SU-DHL-6 (cell line): Measurements from ENCODE around the gene FZD7.

Experiments used
- EZH2phosphoT487 ChIP-seq: fragments of 200-600 bp; sonication (generic), shearing (Covaris generic); conservative IDR thresholded peaks from 2 replicates; pipeline ENCODE4 v1.6.1; 2018; ENCODE audit warnings: mild to moderate bottlenecking, antibody characterized with exemption, low read length, moderate library complexity, mixed read lengths
- TF ChIP-seq, protein P1 (sequence below): fragments of 200-600 bp; sonication (generic); IDR thresholded peaks from one replicate; pipeline ENCODE4 v1.5.1; 2017; ENCODE audit warnings: antibody characterized with exemption, mild to moderate bottlenecking, low read length, moderate library complexity; ENCODE audit not compliant: insufficient read depth, poor library complexity, severe bottlenecking

DNA sequence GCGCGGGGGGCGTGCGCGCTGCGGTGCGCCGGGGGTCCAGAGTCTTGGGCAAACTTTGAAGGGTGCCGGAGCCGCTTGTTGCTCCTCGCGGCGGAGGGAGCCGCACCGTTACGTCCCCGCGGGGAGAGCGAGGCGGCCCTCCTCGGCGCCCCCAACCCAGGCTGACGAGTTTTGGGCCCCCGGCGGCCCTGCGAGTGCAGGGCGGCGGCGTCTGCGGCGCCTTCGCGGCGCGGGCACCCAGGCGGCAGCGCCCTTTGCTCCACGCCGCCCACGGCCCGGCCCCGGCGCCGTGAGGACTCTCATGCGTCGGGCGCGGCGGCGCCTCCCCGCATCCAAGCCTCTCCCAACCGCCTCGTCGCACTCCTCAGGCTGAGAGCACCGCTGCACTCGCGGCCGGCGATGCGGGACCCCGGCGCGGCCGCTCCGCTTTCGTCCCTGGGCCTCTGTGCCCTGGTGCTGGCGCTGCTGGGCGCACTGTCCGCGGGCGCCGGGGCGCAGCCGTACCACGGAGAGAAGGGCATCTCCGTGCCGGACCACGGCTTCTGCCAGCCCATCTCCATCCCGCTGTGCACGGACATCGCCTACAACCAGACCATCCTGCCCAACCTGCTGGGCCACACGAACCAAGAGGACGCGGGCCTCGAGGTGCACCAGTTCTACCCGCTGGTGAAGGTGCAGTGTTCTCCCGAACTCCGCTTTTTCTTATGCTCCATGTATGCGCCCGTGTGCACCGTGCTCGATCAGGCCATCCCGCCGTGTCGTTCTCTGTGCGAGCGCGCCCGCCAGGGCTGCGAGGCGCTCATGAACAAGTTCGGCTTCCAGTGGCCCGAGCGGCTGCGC lies 814 bp downstream of the FZD7 start:
- TF ChIP-seq, protein P1, sequence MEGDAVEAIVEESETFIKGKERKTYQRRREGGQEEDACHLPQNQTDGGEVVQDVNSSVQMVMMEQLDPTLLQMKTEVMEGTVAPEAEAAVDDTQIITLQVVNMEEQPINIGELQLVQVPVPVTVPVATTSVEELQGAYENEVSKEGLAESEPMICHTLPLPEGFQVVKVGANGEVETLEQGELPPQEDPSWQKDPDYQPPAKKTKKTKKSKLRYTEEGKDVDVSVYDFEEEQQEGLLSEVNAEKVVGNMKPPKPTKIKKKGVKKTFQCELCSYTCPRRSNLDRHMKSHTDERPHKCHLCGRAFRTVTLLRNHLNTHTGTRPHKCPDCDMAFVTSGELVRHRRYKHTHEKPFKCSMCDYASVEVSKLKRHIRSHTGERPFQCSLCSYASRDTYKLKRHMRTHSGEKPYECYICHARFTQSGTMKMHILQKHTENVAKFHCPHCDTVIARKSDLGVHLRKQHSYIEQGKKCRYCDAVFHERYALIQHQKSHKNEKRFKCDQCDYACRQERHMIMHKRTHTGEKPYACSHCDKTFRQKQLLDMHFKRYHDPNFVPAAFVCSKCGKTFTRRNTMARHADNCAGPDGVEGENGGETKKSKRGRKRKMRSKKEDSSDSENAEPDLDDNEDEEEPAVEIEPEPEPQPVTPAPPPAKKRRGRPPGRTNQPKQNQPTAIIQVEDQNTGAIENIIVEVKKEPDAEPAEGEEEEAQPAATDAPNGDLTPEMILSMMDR = no peak
- TF ChIP-seq EZH2phosphoT487 = no peak
